Memory B cell (primary cell): ENCODE results near the gene CTSO.
"Not testable (repeated sequence)": the region's sequence is repeated elsewhere in the genome, so short reads cannot be mapped to it uniquely, and the experiment has no call there.

Source experiments
- ATAC-seq: fragments of 150-1000 bp; cut with Tn5 transposase; 2 replicates; pipeline ENCODE4 v1.10.0; 2021; ENCODE audit warnings: low read depth, mild to moderate bottlenecking, moderate library complexity
- DNase-seq, 2 donors: peaks; one replicate each; pipeline ENCODE4 v3.0.0; 2022; ENCODE audit warnings: low spot score in 2 of 2
- H3K27ac Mint-ChIP-seq: one replicate; pipeline ENCODE4 v1.8.0; 2022; ENCODE audit warnings: mild to moderate bottlenecking, moderate library complexity, mixed read lengths
- H3K27me3 Mint-ChIP-seq: one replicate; pipeline ENCODE4 v1.8.0; 2022; ENCODE audit warnings: mixed read lengths
- H3K36me3 Mint-ChIP-seq: one replicate; pipeline ENCODE4 v1.8.0; 2022; ENCODE audit warnings: mild to moderate bottlenecking, mixed read lengths
- H3K4me1 Mint-ChIP-seq: one replicate; pipeline ENCODE4 v1.8.0; 2022; ENCODE audit warnings: mixed read lengths
- H3K4me3 Mint-ChIP-seq: one replicate; pipeline ENCODE4 v1.8.0; 2022; ENCODE audit warnings: mild to moderate bottlenecking, moderate library complexity, mixed read lengths
- H3K9me3 Mint-ChIP-seq: one replicate; pipeline ENCODE4 v1.8.0; 2022; ENCODE audit warnings: mixed read lengths

CTSO gene

DNA sequence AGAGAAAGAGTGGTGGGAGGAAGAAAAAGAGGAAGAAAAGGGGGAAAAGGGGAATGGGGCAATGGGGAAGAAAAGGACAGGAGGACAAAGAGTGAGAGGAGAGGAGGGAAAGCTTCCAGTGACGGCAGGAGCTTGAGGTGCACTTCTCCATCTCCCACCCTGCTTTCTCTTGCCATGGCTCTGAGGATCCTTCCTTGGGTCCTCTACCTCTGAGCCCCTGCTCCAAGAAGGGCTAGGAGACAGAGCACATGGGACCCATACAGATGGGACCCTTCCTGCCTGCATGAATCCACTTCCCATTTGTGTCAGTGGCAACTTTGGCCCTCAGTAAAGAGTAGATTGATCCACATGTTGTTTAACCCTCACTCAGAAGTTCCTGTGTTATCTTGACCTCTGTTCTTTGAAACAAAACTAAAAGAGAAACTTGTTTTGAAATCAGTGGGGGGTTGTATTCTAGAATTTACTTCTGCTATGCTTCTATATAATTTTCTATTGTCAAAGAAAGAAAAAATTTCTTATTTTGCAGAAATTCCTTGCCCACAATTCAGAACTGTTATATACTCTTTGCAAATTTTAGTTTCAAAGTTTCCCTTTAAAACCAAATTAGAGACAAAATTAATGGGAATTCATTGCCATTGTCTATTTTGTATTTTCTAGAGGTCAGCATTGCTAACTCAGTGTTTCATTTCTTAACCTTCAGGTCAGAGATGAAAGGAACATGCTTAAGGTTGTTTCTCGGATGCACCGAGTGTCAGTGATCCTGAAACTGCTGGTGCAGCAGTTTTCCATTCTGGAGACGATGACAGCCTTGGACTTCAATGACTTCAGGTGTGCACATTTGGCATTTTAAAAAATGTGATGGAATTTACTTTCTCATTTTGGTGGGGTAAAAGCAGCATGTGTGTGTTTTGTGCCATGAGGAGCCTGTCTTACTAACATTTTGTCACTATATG is 45.2 kb downstream of the CTSO start:
- H3K4me1 Mint-ChIP-seq, result peaks cover 4% of the 10 kb centered on the region
- H3K9me3 Mint-ChIP-seq, result no peaks in the 10 kb centered on the region
- H3K27me3 Mint-ChIP-seq, result peaks cover 5% of the 10 kb centered on the region
- DNase-seq (no peak), ATAC-seq (no peak)
- H3K27ac Mint-ChIP-seq, result no peak overlapping the region
- H3K36me3 Mint-ChIP-seq, result no peaks in the 10 kb centered on the region
- no peak overlapping the region for H3K4me3 Mint-ChIP-seq

DNA sequence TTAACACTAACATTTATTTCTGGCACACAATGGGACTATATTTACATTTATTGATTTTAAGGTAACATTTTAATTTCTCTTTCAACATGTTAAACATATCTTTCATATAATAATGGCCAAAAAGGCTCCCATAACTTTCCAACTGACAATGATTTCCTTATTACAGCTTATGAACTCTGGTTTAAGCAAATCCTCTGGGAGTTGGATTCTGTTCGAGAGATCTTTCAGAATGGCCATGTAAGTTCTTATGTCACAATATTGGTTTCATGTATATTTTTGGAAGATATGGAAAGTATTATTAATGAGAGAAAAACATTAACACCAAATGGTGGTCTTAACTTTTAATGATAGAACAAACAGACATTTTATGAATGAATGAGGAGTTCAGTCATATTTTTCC is 46.1 kb downstream of the CTSO start:
- Mint-ChIP-seq H3K36me3 (no peaks in the 10 kb centered on the region), H3K9me3 (no peaks in the 10 kb centered on the region), H3K4me3 (no peak overlapping the region), H3K27ac (no peak overlapping the region), H3K4me1 (peaks cover 4% of the 10 kb centered on the region), H3K27me3 (peaks cover 6% of the 10 kb centered on the region)
- ATAC-seq, result no peak
- DNase-seq, result no peak

DNA sequence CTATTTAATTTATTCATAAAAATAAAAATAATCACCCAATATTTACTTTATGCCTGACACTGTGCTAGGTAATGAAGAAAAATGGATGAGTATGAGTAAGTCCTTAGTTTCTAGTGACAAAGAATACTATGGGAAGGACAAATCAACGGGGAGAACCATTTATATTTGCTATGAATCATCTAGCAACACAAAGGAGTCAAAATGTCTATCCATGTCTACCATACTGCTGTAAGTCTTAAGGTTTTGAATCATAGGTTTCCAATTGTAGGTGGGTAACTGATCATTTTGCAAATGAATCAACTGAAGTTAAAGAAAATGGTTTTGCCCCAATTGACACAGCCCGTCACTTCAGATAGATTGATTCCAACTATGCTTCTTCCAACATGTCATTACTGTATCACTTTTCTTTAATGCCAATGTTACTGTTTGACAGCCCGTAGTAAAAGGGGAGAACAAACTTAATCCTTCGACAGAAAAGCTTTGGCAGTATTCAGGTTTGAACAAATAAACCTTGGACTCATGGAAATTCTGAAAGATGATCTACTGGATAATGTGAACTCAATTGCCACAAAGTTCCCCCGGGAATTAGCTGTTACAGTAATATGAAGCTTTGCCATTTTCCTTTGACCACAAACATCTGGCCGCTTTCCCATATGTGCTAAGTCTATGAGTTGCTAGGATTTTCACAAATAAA is 47.0 kb downstream of the CTSO start:
- Mint-ChIP-seq H3K27ac (no peak overlapping the region), H3K36me3 (no peaks in the 10 kb centered on the region), H3K4me1 (peaks cover 4% of the 10 kb centered on the region), H3K4me3 (no peak overlapping the region), H3K9me3 (no peaks in the 10 kb centered on the region), H3K27me3 (peaks cover 6% of the 10 kb centered on the region)
- no peak for ATAC-seq
- no peak for DNase-seq

DNA sequence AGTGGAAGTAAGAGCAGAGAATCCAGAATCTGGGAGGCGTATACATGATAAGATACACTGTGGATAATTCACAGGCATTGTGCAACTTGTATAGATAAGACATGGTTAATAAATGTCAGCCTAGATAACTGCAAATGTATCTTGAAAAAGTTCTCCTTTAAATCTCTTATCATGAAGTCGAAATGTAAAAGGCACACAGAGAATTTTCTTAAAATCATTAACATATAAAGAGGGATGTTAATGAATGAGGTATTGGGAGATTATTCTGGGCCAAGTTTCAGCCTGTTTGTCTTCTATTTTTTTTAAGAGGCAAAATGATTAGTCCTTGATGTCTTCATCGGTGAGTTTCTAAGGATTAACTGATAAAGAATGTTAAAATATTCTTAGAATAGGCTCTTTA is 49.3 kb downstream of the CTSO start:
- H3K36me3 Mint-ChIP-seq, result no peaks in the 10 kb centered on the region
- peaks cover 4% of the 10 kb centered on the region for H3K4me1 Mint-ChIP-seq
- H3K9me3 Mint-ChIP-seq, result no peaks in the 10 kb centered on the region
- DNase-seq (no peak), ATAC-seq (no peak)
- H3K4me3 Mint-ChIP-seq, result no peak overlapping the region
- H3K27me3 Mint-ChIP-seq, result peaks cover 4% of the 10 kb centered on the region
- no peak overlapping the region for H3K27ac Mint-ChIP-seq

DNA sequence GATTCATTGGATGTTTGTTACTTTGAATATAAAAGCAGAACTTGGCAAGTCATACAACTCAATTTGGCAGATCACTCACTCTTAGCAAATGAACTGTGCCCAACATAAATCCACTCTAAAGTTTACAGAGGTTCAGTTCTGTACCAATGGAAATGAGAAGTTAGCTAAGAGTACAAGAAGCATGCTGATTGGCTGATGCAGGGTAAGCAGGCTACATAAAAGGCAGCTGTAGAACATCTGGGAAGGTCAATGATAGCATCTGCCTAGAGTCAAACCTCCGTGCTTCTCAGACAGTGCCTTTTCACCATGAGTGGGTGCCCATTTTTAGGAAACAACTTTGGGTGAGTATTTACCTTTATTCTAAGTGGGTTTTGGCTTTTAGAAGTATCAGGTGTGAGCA is 50.2 kb downstream of the CTSO start, which contains the start of gene TDO2:
Gene TDO2, plus strand, starts transcription at position 244 of the 400 bp plus-strand sequence. Its CDS starts 63 bp downstream, at position 307.
- H3K4me1 Mint-ChIP-seq, result peaks cover 4% of the 10 kb centered on the region
- no peaks in the 10 kb centered on the region for H3K36me3 Mint-ChIP-seq
- no peak within 1 kb of the TSS for H3K4me3 Mint-ChIP-seq
- DNase-seq (no peak), ATAC-seq (no peak)
- H3K27ac Mint-ChIP-seq, result no peak within 1 kb of the TSS
- no peaks in the 10 kb centered on the region for H3K9me3 Mint-ChIP-seq
- peaks cover 4% of the 10 kb centered on the region for H3K27me3 Mint-ChIP-seq

GRCh38 chr4:155901013-155901412 is 52.7 kb downstream of the CTSO start:
- Mint-ChIP-seq H3K36me3 (no peaks in the 10 kb centered on the region), H3K4me1 (no peaks in the 10 kb centered on the region), H3K27me3 (peaks cover 2% of the 10 kb centered on the region), H3K9me3 (peaks cover 5% of the 10 kb centered on the region), H3K27ac (no peak overlapping the region), H3K4me3 (no peak overlapping the region)
- ATAC-seq, result no peak
- no peak for DNase-seq

DNA sequence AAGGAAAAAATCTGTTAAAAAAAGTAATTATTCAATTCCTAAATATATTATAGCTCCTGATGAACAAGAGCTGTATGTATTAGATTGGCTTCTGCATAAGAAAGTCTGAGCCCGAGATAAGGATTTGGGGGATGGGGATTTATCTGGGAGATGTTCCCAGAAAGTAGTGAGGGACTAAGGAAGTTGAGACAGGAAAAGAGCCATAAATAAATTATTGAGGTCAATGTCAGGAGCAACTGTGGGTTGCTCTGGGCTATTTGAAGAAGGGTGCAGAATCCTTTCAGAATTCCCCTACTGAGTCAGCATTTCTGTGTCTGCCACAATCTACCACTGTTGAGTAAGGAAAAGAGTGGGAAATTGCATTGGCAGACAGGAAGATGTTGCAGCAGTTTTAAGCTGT is 53.3 kb downstream of the CTSO start:
- peaks cover 2% of the 10 kb centered on the region for H3K27me3 Mint-ChIP-seq
- peaks cover 5% of the 10 kb centered on the region for H3K9me3 Mint-ChIP-seq
- DNase-seq (no peak), ATAC-seq (no peak)
- H3K27ac Mint-ChIP-seq, result no peak overlapping the region
- H3K36me3 Mint-ChIP-seq, result no peaks in the 10 kb centered on the region
- no peak overlapping the region for H3K4me3 Mint-ChIP-seq
- no peaks in the 10 kb centered on the region for H3K4me1 Mint-ChIP-seq

DNA sequence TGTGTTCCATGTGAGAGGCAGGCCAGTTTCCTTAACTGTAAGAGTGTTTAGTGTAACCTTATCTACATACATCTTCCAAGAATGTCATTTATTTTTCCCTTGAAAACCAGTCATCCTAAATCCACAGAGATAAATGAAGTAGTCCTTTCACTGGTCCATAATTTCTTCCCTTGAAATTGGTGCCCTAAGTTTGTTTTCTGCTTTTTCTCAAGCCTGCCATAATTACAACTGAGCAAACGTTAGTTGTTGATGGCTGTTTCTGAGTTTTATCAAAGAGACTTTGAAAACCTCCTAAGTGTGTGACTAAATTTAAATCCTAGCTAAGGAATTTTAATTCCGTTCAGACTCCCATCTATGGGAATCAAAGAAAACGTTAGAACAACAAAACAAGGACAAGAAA is 53.8 kb downstream of the CTSO start:
- Mint-ChIP-seq H3K9me3 (peaks cover 5% of the 10 kb centered on the region), H3K4me3 (no peak overlapping the region), H3K36me3 (no peaks in the 10 kb centered on the region), H3K27me3 (peaks cover 2% of the 10 kb centered on the region), H3K27ac (no peak overlapping the region), H3K4me1 (no peaks in the 10 kb centered on the region)
- ATAC-seq (no peak), DNase-seq (no peak)

GRCh38 chr4:155898371-155898770 is 55.3 kb downstream of the CTSO start:
- H3K4me3 Mint-ChIP-seq, DNase-seq: not testable (repeated sequence)

GRCh38 chr4:155891058-155891457 is 62.6 kb downstream of the CTSO start:
- no peaks in the 10 kb centered on the region for H3K4me1 Mint-ChIP-seq
- peaks cover 5% of the 10 kb centered on the region for H3K9me3 Mint-ChIP-seq

More at GRCh38 chr4:155898371-155898770, 55.3 kb downstream of the CTSO start:
- not testable (repeated sequence) for H3K27ac Mint-ChIP-seq, ATAC-seq, H3K36me3 Mint-ChIP-seq, H3K9me3 Mint-ChIP-seq, H3K27me3 Mint-ChIP-seq, H3K4me1 Mint-ChIP-seq

GRCh38 chr4:155889946-155890345 is 63.7 kb downstream of the CTSO start:
- H3K27ac Mint-ChIP-seq, result no peak overlapping the region
- H3K9me3 Mint-ChIP-seq, result peaks cover 5% of the 10 kb centered on the region
- DNase-seq (no peak), ATAC-seq (no peak)
- H3K27me3 Mint-ChIP-seq, result peaks cover 5% of the 10 kb centered on the region
- H3K4me1 Mint-ChIP-seq, result no peaks in the 10 kb centered on the region
- no peak overlapping the region for H3K4me3 Mint-ChIP-seq
- H3K36me3 Mint-ChIP-seq, result no peaks in the 10 kb centered on the region

More at GRCh38 chr4:155891058-155891457, 62.6 kb downstream of the CTSO start:
- Mint-ChIP-seq H3K4me3 (no peak overlapping the region), H3K27ac (no peak overlapping the region), H3K36me3 (no peaks in the 10 kb centered on the region), H3K27me3 (peaks cover 5% of the 10 kb centered on the region)
- DNase-seq, result no peak
- no peak for ATAC-seq

GRCh38 chr4:155889031-155889793 is 64.5 kb downstream of the CTSO start:
- H3K9me3 Mint-ChIP-seq, result peaks cover 5% of the 10 kb centered on the region
- H3K36me3 Mint-ChIP-seq, result no peaks in the 10 kb centered on the region
- H3K27ac Mint-ChIP-seq, result no peak overlapping the region
- H3K4me1 Mint-ChIP-seq, result no peaks in the 10 kb centered on the region
- H3K4me3 Mint-ChIP-seq, result no peak overlapping the region
- DNase-seq, result no peak
- peaks cover 5% of the 10 kb centered on the region for H3K27me3 Mint-ChIP-seq
- no peak for ATAC-seq

DNA sequence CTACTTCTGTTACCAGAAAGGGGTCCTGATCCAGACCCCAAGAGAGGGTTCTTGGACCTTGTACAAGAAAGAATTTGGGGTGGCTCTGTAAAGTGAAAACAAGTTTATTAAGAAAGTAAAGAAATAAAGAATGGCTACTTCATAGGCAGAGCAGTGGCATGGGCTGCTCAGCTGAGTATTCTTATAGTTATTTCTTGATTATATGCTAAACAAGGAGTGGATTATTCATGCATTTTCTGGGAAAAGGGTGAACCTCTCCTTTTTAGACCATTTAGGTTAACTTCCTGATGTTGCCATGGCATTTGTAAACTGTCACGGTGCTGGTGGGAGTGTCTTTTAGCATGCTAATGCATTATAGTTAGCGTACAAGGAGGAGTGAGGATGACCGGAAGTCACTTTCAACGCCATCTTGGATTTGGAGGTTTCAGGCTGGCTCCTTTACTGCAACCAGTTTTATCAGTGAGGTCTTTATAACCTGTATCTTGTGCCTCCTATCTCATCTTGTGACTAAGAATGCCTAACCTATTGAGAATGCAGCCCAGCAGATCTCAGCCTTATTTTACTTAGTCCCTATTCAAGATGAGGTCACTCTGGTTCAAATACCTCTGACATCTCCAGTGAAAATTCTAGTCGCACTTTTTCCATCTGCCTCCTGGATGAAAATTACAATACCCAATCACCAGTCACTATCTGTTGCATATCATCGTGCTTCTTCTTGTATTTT is 65.7 kb downstream of the CTSO start:
- H3K4me1 Mint-ChIP-seq, result no peaks in the 10 kb centered on the region
- peaks cover 11% of the 10 kb centered on the region for H3K9me3 Mint-ChIP-seq
- peaks cover 7% of the 10 kb centered on the region for H3K27me3 Mint-ChIP-seq
- H3K4me3 Mint-ChIP-seq, result no peak overlapping the region
- H3K36me3 Mint-ChIP-seq, result no peaks in the 10 kb centered on the region
- no peak overlapping the region for H3K27ac Mint-ChIP-seq
- DNase-seq (no peak), ATAC-seq (no peak)
